KMS-11 (cell line): Measurements from ENCODE around the gene NCR2.
A peak's percentile ranks its signal among the peaks of the same experiment; 100 is the strongest.

ENCODE experiments used
- H2AFZ ChIP-seq: fragments of 200-600 bp; sonication (generic); 2 replicates; pipeline ENCODE4 v1.6.1; 2016; ENCODE audit warnings: antibody characterized with exemption, mixed run types, low read depth
- H3K27ac ChIP-seq: fragments of 200-600 bp; sonication (generic); 2 replicates; pipeline ENCODE4 v1.6.1; 2016; ENCODE audit warnings: mild to moderate bottlenecking, mixed run types
- H3K27me3 ChIP-seq: fragments of 200-600 bp; sonication (generic); 2 replicates; pipeline ENCODE4 v1.6.1; 2017; ENCODE audit warnings: mild to moderate bottlenecking, low read depth, mixed run types, moderate library complexity; ENCODE audit not compliant: insufficient read depth
- H3K36me3 ChIP-seq: fragments of 200-600 bp; sonication (generic); 2 replicates; pipeline ENCODE4 v1.6.1; 2017; ENCODE audit warnings: mild to moderate bottlenecking, mixed run types; ENCODE audit not compliant: insufficient read depth
- H3K4me1 ChIP-seq: fragments of 200-600 bp; sonication (generic); 2 replicates; pipeline ENCODE4 v1.6.1; 2016; ENCODE audit warnings: mild to moderate bottlenecking, low read depth, mixed run types; ENCODE audit not compliant: poor library complexity, severe bottlenecking
- H3K4me2 ChIP-seq: fragments of 200-600 bp; sonication (generic); 2 replicates; pipeline ENCODE4 v1.7.0; 2016; ENCODE audit warnings: mild to moderate bottlenecking, mixed run types
- H3K4me3 ChIP-seq: fragments of 200-600 bp; sonication (generic); IDR thresholded peaks from 2 replicates; pipeline ENCODE4 v1.6.1; 2017; ENCODE audit warnings: low read depth, low read length, mixed read lengths; ENCODE audit not compliant: insufficient read depth
- H3K79me2 ChIP-seq: fragments of 200-600 bp; sonication (generic); 2 replicates; pipeline ENCODE4 v1.6.1; 2016; ENCODE audit warnings: low read depth, mixed run types; ENCODE audit not compliant: insufficient read depth
- H3K9ac ChIP-seq: fragments of 200-600 bp; sonication (generic); 2 replicates; pipeline ENCODE4 v1.6.1; 2016; ENCODE audit warnings: mild to moderate bottlenecking, mixed run types
- H4K20me1 ChIP-seq: fragments of 200-600 bp; sonication (generic); 2 replicates; pipeline ENCODE4 v1.6.1; 2016; ENCODE audit warnings: mild to moderate bottlenecking, mixed run types; ENCODE audit not compliant: insufficient read depth
- CTCF ChIP-seq: fragments of 200-600 bp; sonication (generic); conservative IDR thresholded peaks from 2 replicates; pipeline ENCODE4 v1.6.1; 2017; ENCODE audit warnings: low read depth, mild to moderate bottlenecking, antibody characterized with exemption, low read length, moderate library complexity, mixed read lengths

NCR2 gene

GRCh38 chr6:41302638-41303037 lies 32.8 kb upstream of the NCR2 start:
- Histone ChIP-seq H3K79me2 (no peaks in the 10 kb centered on the region), H3K36me3 (no peaks in the 10 kb centered on the region), H3K4me3 (no peak overlapping the region), H3K4me1 (peaks cover 5% of the 10 kb centered on the region), H3K27me3 (no peaks in the 10 kb centered on the region), H3K9ac (no peak overlapping the region), H3K4me2 (no peak overlapping the region), H3K27ac (no peak overlapping the region), H2AFZ (no peak overlapping the region), H4K20me1 (no peaks in the 10 kb centered on the region)
- TF ChIP-seq CTCF: no peak

- Histone ChIP-seq H4K20me1 (no peaks in the 10 kb centered on the region), H3K9ac (no peak overlapping the region), H3K27me3 (no peaks in the 10 kb centered on the region), H3K4me2 (no peak overlapping the region), H2AFZ (no peak overlapping the region), H3K27ac (no peak overlapping the region), H3K4me1 (no peaks in the 10 kb centered on the region), H3K36me3 (no peaks in the 10 kb centered on the region), H3K79me2 (no peaks in the 10 kb centered on the region), H3K4me3 (no peak overlapping the region)
- TF ChIP-seq CTCF: peak; percentile 69
Measured at GRCh38 chr6:41306187-41306854, 29.1 kb upstream of the NCR2 start.

- H3K9ac ChIP-seq: no peak overlapping the region
- H3K4me1 ChIP-seq: no peaks in the 10 kb centered on the region
- no peak overlapping the region for H2AFZ ChIP-seq
- H3K27me3 ChIP-seq: no peaks in the 10 kb centered on the region
- no peak for TF ChIP-seq CTCF
- no peak overlapping the region for H3K4me2 ChIP-seq
- H3K27ac ChIP-seq: no peak overlapping the region
- no peak overlapping the region for H3K4me3 ChIP-seq
- no peaks in the 10 kb centered on the region for H4K20me1 ChIP-seq
- H3K79me2 ChIP-seq: no peaks in the 10 kb centered on the region
- no peaks in the 10 kb centered on the region for H3K36me3 ChIP-seq
Measured at GRCh38 chr6:41315203-41315602, 20.2 kb upstream of the NCR2 start.

DNA sequence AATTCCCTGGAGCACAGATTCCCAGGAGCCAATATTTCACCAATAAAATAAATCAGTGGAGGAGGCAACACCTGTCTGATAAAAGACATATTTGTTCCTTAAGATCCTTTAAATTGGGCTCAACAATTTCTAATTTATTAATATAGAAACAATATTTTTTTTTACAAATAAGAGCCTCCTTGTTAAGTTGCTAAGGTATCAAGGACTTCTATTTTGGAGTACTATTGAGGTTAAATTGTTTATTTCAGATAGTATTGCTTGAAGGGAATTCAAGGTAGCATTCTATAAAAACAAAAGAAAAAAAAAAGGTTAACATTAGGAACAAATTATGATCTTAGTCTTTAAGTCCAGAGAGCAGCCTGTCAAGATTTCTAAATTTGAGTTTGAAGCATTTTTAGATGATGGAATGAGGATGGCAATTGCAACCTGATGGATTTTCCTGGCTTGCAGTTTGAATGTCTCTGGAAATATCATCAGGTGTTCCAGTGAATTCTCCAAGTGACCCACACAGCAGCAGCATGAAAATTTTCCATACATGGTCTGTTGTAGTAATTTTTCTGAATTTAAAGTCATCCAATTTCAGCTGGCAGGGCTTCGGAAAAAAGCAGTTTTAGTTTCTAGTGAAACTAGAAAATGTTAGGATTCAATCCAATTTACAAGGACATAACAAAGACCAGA lies 19.3 kb upstream of the NCR2 start:
- H3K27ac ChIP-seq: no peak overlapping the region
- no peak overlapping the region for H3K4me3 ChIP-seq
- no peak overlapping the region for H3K4me2 ChIP-seq
- no peak for TF ChIP-seq CTCF
- H2AFZ ChIP-seq: no peak overlapping the region
- no peaks in the 10 kb centered on the region for H3K27me3 ChIP-seq
- no peaks in the 10 kb centered on the region for H3K79me2 ChIP-seq
- H4K20me1 ChIP-seq: no peaks in the 10 kb centered on the region
- no peaks in the 10 kb centered on the region for H3K4me1 ChIP-seq
- no peaks in the 10 kb centered on the region for H3K36me3 ChIP-seq
- H3K9ac ChIP-seq: no peak overlapping the region
